ENCODE data around the gene ADCK2.

ADCK2 gene

DNA sequence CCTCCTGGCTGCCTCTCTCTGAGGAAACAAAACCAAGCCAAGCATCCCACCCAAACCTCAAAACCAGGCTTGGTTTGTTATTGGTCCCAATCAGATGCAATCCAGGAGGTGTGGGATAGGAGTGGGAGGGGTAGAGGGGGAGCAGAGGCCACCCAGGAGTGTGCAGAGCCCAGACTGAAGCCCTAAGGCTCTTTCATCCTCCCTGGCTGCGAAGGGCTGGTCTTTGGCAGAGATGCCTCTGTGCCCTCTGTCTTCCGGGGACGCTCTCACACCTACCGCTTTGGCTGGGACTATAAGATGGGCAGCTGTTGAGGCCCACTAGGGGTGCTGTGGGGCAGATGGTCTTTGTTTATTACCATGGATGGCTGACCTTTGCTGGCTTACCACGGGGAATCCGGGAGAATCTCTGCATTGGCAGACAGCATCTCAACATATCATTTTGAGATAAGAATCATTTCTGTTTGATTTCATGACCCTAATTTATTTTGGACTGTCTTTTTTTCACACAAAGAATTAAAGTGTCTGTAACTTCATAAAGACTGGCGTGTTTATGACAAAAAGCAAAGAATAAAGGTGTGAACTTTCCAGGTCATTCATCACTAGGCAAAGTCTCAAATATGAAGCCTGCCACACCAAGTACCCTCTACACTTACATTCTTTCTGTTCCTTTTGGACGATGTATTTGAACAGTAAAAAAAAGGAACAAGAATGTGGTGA, 25.7 kb upstream of the ADCK2 start:
- POLR2A ChIA-PET, result no interaction called here
- CTCF ChIA-PET, result interaction anchor here (1.3 to 1.8 kb wide), 2 partner anchors 12 to 29 kb away, joined by 4 read pairs; no protein-coding TSS in a partner anchor
- TF ChIP-seq, protein P1, sequence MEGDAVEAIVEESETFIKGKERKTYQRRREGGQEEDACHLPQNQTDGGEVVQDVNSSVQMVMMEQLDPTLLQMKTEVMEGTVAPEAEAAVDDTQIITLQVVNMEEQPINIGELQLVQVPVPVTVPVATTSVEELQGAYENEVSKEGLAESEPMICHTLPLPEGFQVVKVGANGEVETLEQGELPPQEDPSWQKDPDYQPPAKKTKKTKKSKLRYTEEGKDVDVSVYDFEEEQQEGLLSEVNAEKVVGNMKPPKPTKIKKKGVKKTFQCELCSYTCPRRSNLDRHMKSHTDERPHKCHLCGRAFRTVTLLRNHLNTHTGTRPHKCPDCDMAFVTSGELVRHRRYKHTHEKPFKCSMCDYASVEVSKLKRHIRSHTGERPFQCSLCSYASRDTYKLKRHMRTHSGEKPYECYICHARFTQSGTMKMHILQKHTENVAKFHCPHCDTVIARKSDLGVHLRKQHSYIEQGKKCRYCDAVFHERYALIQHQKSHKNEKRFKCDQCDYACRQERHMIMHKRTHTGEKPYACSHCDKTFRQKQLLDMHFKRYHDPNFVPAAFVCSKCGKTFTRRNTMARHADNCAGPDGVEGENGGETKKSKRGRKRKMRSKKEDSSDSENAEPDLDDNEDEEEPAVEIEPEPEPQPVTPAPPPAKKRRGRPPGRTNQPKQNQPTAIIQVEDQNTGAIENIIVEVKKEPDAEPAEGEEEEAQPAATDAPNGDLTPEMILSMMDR (IDR thresholded peaks at IDR 0.05; ENCODE audit: control extremely low read depth, extremely low read depth, low read depth, missing control alignments), result peak; percentile 47
- peak; percentile 62 for DNase-seq (ENCODE audit: extremely low spot score)

- TF ChIP-seq, protein P1 (IDR thresholded peaks at IDR 0.05; ENCODE audit: control extremely low read depth, extremely low read depth, low read depth, missing control alignments), result no peak
- DNase-seq (ENCODE audit: extremely low spot score), result no peak
- CTCF ChIA-PET, result interaction anchor here (0.8 to 1.6 kb wide), 2 partner anchors 20 to 24 kb away, joined by 3 read pairs; no protein-coding TSS in a partner anchor
- POLR2A ChIA-PET, result no interaction called here
Observed at GRCh38 chr7:140649556-140650205, 23.1 kb upstream of the ADCK2 start.

DNA sequence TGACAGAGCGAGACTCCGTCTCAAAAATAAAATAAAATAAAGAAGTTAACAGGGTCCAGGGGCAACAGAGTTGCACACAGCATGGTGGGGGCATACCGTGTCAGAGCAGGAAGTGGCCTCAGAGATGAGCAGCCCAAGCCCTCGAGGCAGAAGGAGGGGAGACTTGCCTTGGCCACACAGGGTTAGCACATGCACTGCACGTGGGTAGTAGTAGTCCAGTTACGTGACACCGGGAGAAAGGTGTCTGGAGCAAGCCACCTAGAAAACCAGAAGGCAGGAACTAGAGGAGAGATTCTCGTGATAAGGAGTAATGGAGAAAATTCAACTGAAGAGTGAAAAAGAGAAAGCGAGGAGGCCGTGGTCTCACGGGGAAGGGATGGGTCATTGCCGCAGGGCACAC, 22.4 kb upstream of the ADCK2 start:
- DNase-seq (ENCODE audit: extremely low spot score), result no peak
- POLR2A ChIA-PET, result no interaction called here
- CTCF ChIA-PET, result interaction anchor here (1.6 kb wide), 1 partner anchor 19 kb away, joined by 3 read pairs; no protein-coding TSS in a partner anchor
- TF ChIP-seq, protein P1 (IDR thresholded peaks at IDR 0.05; ENCODE audit: control extremely low read depth, extremely low read depth, low read depth, missing control alignments), result no peak

GRCh38 chr7:140653319-140654108, 19.2 kb upstream of the ADCK2 start:
- CTCF ChIA-PET, result interaction anchor here (0.7 to 3.8 kb wide), 19 partner anchors 13 to 614 kb away, joined by 3 to 39 read pairs (median 3); partner anchors contain the start of genes DENND2A, MRPS33 and NDUFB2
- POLR2A ChIA-PET, result no interaction called here
- DNase-seq (ENCODE audit: extremely low spot score), result peak; percentile 49
- TF ChIP-seq, protein P1 (IDR thresholded peaks at IDR 0.05; ENCODE audit: control extremely low read depth, extremely low read depth, low read depth, missing control alignments), result peak; percentile 79

DNA sequence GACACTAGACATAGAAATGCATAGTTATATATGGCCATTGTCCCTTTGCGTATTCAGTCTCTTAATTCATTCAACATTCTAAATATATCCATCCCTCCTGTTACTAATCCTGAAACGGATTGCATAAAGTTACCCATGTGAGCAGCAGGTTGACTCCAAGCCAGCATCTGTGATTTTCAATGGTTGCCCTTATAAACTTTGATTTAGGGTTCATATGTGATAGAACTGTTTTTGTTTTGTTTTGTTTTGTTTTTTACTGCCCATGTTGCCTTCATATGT, 18.7 kb upstream of the ADCK2 start:
- CTCF ChIA-PET, result interaction anchor here (0.7 to 3.8 kb wide), 18 partner anchors 13 to 613 kb away, joined by 3 to 39 read pairs (median 4); partner anchors contain the start of genes DENND2A, MRPS33 and NDUFB2
- POLR2A ChIA-PET, result no interaction called here
- TF ChIP-seq, protein P1 (IDR thresholded peaks at IDR 0.05; ENCODE audit: control extremely low read depth, extremely low read depth, low read depth, missing control alignments), result no peak
- DNase-seq (ENCODE audit: extremely low spot score), result no peak

DNA sequence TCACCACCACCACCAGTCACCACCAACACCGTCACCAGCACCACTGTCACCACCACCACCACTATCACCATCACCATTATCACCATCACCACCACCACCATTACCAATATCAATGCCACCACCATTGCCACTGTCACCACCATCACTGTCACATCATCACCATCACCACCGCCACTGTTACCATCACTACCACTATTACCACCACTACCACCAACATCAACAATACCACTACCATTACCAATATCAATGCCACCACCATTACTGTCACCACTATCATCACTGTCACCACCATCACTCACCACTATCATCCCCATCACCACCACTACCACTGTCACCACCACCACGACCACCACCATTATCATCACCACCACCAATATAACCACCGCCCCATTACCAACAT, 18.1 kb upstream of the ADCK2 start:
- no peak for DNase-seq (ENCODE audit: extremely low spot score)
- ChIA-PET CTCF (interaction anchor here (1.2 to 3.8 kb wide), 3 partner anchors 133 to 477 kb away, joined by 3 to 39 read pairs (median 3); no protein-coding TSS in a partner anchor), POLR2A (no interaction called here)
- TF ChIP-seq, protein P1 (IDR thresholded peaks at IDR 0.05; ENCODE audit: control extremely low read depth, extremely low read depth, low read depth, missing control alignments), result no peak

Measured in GM10248 (cell line).